Skeletal muscle tissue (tissue), 4 donors: ENCODE measurements around the gene PGAP3. TPM values are rescaled to one million over a fixed set of nuclear protein-coding genes. Genes with fewer than 3 reads are reported as not detected.

Experiments used
- H3K27ac ChIP-seq: one replicate; pipeline ENCODE4 v1.7.0; 2013; ENCODE audit warnings: mild to moderate bottlenecking, low read depth, low read length, inconsistent platforms
- H3K27me3 ChIP-seq, 3 donors: one replicate each; pipeline ENCODE4 v1.7.0; 2013; ENCODE audit warnings: low read length in 3 of 3; ENCODE audit not compliant: control insufficient read depth in 3 of 3, insufficient read depth in 3 of 3
- H3K36me3 ChIP-seq, 3 donors: one replicate each; pipeline ENCODE4 v1.7.0; 2013; ENCODE audit warnings: low read length in 3 of 3; ENCODE audit not compliant: control insufficient read depth in 3 of 3, insufficient read depth in 3 of 3
- H3K4me1 ChIP-seq, 3 donors: one replicate each; pipeline ENCODE4 v1.7.0; 2013; ENCODE audit warnings: low read length in 3 of 3, mild to moderate bottlenecking in 3 of 3; ENCODE audit not compliant: control insufficient read depth in 3 of 3, insufficient read depth in 3 of 3
- H3K4me3 ChIP-seq, 3 donors: one replicate each; pipeline ENCODE4 v1.7.0; 2013; ENCODE audit warnings: low read length in 3 of 3
- H3K9ac ChIP-seq, 3 donors: one replicate each; pipeline ENCODE4 v1.7.0; 2013; ENCODE audit warnings: low read length in 3 of 3, mild to moderate bottlenecking in 3 of 3, moderate library complexity in 2 of 3, low read depth in 1 of 3
- H3K9me3 ChIP-seq, 3 donors: one replicate each; pipeline ENCODE4 v1.7.0; 2013; ENCODE audit warnings: low read length in 3 of 3; ENCODE audit not compliant: control insufficient read depth in 3 of 3
- total RNA-seq: library from RNA; depleted of rRNA; stranded (reverse); fragments of >200 nt; gene quantifications from one replicate; pipeline ENCODE4 v1.2.3, GENCODE V29; 2014
- donor health status: Osteomylitis.

Gene PGAP3
- total RNA-seq, 1 donor from 2014 or later, result 7.3 TPM

DNA sequence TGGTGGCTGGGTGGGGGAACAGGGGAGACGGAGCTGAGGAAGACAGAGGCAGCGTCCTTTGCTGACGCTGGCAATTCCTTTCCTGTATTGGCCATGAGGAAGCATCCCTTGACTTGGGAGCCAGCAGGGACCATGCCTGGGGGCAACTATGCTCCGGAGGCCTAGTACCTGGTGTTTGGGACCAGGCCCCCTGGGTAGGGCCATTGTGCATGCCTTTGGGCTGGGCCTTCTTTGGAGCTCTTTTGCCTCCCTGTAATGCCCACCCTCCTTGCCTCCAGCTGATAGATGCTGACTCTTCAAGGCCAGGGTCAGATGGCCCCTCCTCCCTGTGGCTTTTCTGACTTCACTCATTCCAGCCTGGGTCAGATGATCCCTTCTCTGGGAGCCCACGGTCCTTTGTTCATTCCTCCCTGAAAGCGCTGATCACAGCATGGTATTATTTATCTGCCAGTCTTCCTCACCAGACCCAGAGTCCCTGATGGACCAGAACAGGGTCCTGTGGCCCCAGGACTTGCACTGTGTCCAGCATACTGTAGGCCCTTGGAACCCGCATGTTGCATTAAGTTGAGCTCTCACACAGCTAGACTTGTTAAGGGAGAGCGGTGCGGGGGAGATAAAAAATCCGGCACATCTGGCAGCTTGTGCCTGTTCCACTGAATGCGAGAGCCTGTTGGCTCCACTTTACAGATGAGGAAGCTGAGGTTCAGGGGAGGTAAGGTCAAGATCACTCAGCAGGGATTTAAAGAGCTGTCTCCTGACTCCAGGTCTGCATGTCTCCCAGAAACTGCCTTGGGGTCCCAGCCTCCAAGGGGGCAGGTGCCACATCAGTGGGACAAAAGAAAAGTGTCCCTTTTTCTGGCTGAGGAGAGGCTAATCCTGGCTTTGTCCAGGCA is 48.0 kb downstream of the PGAP3 start:
- H3K4me1 ChIP-seq, result peaks cover 38 to 90% (median 62%) of the 10 kb centered on the region in 3 donors

DNA sequence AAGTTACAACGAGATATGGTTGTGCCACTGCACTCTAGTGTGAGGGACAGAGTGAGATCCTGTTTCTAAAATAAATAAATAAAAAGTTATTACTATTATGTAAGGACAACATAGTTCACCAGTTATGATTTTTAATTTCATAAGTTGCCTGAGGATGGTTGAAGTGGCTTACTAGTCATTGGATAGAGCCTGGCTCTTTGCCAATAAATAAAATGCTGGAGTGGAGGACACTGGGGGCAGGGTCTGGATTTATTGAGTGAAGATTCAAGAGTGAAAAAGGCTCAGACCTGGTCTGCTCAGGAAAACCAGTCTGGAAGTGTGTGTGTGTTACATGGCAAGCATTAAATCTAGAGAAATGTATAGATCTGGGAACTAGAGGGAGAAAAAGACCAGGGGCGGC is 48.8 kb downstream of the PGAP3 start:
- peaks cover 38 to 93% (median 63%) of the 10 kb centered on the region in 3 donors for H3K4me1 ChIP-seq
- H3K27me3 ChIP-seq, result no peaks in the 10 kb centered on the region
- no peak overlapping the region for H3K27ac ChIP-seq
- H3K4me3 ChIP-seq, result no peak overlapping the region
- H3K9me3 ChIP-seq, result no peaks in the 10 kb centered on the region
- H3K36me3 ChIP-seq, result peaks cover 0 to 2% (median 2%) of the 10 kb centered on the region in 3 donors
- H3K9ac ChIP-seq, result peak overlapping the region in 1 of 3 donors; percentile 57

More for the DNA sequence above, 48.0 kb downstream of the PGAP3 start:
- Histone ChIP-seq H3K4me3 (no peak overlapping the region), H3K27ac (no peak overlapping the region), H3K36me3 (peaks cover 0 to 2% (median 2%) of the 10 kb centered on the region in 3 donors), H3K9ac (peak overlapping the region in 2 of 3 donors; percentile 14 to 57), H3K9me3 (no peaks in the 10 kb centered on the region), H3K27me3 (no peaks in the 10 kb centered on the region)

DNA sequence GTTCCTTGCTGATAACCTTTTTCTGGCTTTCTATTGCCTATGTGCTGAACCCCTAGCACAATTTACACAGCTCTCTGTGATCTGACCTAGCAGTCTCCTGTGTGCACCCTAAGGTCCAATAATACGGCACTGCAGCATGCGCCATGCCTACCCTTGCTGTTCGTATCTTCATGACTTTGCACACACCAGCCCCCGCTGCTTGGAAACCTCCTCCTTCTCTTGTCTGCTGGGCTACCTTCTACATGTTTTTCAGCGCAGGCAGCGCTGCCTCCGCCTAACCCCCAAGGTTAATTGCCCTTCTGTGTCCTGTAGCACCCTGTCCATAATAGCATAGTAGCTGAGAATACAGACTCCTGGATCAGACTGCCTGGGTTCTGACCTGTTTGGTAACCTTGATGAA is 49.5 kb downstream of the PGAP3 start:
- Histone ChIP-seq H3K36me3 (peaks cover 0 to 2% (median 2%) of the 10 kb centered on the region in 3 donors), H3K9ac (peak overlapping the region; percentile 95 to 97 (median 97)), H3K27me3 (no peaks in the 10 kb centered on the region), H3K9me3 (no peaks in the 10 kb centered on the region), H3K4me1 (peaks cover 38 to 86% (median 63%) of the 10 kb centered on the region in 3 donors), H3K4me3 (peak overlapping the region; percentile 89 to 95 (median 94)), H3K27ac (no peak overlapping the region)

DNA sequence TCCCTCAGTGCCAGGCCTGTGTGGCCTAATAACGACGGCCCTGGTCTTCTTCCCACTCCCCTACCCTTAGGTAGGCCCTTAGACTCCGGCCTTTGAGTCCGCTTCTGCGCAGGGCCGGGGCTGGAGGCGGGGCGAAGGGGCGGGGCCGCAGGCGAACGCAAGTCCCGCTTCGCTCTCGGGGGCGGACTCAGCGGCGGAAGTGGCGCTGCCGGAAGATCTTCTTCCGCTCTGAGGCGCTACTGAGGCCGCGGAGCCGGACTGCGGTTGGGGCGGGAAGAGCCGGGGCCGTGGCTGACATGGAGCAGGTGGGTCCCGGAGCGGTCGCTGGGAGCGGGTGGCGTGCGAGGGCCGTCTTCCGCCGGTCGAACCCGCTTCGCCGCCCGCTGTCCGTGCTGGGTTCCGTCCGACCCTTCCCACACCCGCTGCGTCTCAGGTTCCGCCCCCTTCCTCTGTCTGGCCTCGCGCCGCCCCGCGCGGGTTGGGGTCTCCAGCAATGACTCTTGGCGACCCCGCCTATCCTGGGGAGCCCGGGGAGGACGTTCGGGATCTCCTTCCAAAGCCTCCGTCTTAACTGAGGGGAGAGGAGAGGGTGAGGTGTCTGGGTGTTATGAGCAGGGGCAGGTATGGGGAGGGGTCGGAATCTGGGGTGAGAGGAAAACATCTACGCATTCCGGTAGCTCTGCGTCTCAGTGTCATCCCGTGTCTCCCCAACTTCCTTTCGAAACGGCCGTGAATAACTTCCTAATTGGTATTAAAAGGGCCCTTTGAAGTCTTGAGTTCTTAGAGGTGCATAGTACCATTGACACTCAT is 50.7 kb downstream of the PGAP3 start, which contains the start of gene STARD3:
Gene STARD3, plus strand, starts transcription at position 218 of the 810 bp plus-strand sequence. CDS start 16,388 bp downstream, outside the sequence.
- Histone ChIP-seq H3K9ac (peak within 1 kb of the TSS; percentile 95 to 97 (median 97)), H3K36me3 (peaks cover 0 to 2% (median 2%) of the 10 kb centered on the region in 3 donors), H3K9me3 (no peaks in the 10 kb centered on the region), H3K27me3 (peaks cover 0 to 6% (median 2%) of the 10 kb centered on the region in 3 donors), H3K4me1 (peaks cover 34 to 74% (median 53%) of the 10 kb centered on the region in 3 donors), H3K27ac (peak within 1 kb of the TSS; percentile 93), H3K4me3 (peak within 1 kb of the TSS; percentile 89 to 95 (median 94))

DNA sequence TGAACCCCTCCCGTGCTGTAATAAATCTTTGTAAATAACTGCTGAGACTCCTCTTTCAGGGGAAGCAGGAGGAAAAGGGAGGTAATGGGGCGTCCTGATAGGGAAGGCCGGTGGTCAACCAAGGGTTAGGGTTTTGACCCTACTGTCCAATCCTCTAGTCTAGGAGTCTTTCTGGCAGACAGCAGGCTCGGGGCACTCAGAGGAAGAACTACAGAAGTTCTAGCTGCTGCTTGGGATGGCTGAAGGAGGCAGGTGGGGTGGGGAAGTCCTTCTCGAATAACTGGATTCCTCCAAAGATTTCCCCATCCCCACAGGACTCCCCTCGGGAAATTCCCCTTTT is 51.3 kb downstream of the PGAP3 start:
- Histone ChIP-seq H3K27ac (peak overlapping the region; percentile 93), H3K4me1 (peaks cover 30 to 69% (median 47%) of the 10 kb centered on the region in 3 donors), H3K9me3 (no peaks in the 10 kb centered on the region), H3K9ac (peak overlapping the region; percentile 95 to 97 (median 97)), H3K27me3 (peaks cover 0 to 12% (median 7%) of the 10 kb centered on the region in 3 donors), H3K4me3 (peak overlapping the region; percentile 89 to 95 (median 94)), H3K36me3 (peaks cover 0 to 2% (median 0%) of the 10 kb centered on the region in 3 donors)

DNA sequence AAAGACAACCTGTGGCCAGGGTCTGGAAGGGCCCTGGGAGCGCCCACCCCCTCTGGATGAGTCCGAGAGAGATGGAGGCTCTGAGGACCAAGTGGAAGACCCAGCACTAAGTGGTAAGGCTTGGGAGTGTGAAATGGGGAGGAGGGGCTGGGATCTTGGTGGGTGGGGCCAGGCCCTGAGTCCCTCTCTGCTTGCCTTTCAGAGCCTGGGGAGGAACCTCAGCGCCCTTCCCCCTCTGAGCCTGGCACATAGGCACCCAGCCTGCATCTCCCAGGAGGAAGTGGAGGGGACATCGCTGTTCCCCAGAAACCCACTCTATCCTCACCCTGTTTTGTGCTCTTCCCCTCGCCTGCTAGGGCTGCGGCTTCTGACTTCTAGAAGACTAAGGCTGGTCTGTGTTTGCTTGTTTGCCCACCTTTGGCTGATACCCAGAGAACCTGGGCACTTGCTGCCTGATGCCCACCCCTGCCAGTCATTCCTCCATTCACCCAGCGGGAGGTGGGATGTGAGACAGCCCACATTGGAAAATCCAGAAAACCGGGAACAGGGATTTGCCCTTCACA is 52.2 kb downstream of the PGAP3 start:
- H3K36me3 ChIP-seq, result peaks cover 0 to 2% (median 0%) of the 10 kb centered on the region in 3 donors
- H3K9me3 ChIP-seq, result no peaks in the 10 kb centered on the region
- peaks cover 30 to 60% (median 42%) of the 10 kb centered on the region in 3 donors for H3K4me1 ChIP-seq
- H3K27me3 ChIP-seq, result peaks cover 0 to 17% (median 14%) of the 10 kb centered on the region in 3 donors
- H3K9ac ChIP-seq, result peak overlapping the region in 1 of 3 donors; percentile 97
- H3K27ac ChIP-seq, result peak overlapping the region; percentile 93
- H3K4me3 ChIP-seq, result peak overlapping the region in 1 of 3 donors; percentile 95

DNA sequence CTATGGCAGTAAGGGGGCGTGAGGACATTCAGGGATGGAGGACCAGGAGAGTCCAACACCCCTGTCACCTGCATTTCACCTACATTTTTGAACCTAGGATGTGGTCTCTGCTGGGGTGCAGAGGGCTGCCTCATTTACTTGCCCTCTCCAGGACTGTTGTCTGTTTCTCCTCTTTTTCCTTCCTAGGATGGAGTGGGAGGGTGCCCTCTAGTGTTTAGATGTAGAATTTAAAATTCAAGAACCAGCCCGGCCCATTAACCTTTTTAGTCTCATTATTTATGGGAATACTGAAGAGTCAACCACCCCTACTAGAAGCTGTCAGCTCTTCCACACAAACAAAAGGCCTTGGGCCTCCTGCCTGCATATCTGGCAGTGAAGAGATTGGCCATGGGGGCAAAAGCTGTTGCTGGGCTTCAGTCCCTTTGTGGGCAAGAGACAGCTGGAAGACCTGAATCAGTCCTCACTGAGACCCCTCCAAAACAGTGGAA is 53.4 kb downstream of the PGAP3 start:
- no peaks in the 10 kb centered on the region for H3K9me3 ChIP-seq
- H3K27ac ChIP-seq, result no peak overlapping the region
- H3K4me1 ChIP-seq, result peaks cover 26 to 48% (median 31%) of the 10 kb centered on the region in 3 donors
- H3K4me3 ChIP-seq, result no peak overlapping the region
- peaks cover 6 to 27% (median 24%) of the 10 kb centered on the region in 3 donors for H3K27me3 ChIP-seq
- peak overlapping the region in 1 of 3 donors; percentile 16 for H3K9ac ChIP-seq
- peaks cover 0 to 2% (median 0%) of the 10 kb centered on the region in 3 donors for H3K36me3 ChIP-seq

DNA sequence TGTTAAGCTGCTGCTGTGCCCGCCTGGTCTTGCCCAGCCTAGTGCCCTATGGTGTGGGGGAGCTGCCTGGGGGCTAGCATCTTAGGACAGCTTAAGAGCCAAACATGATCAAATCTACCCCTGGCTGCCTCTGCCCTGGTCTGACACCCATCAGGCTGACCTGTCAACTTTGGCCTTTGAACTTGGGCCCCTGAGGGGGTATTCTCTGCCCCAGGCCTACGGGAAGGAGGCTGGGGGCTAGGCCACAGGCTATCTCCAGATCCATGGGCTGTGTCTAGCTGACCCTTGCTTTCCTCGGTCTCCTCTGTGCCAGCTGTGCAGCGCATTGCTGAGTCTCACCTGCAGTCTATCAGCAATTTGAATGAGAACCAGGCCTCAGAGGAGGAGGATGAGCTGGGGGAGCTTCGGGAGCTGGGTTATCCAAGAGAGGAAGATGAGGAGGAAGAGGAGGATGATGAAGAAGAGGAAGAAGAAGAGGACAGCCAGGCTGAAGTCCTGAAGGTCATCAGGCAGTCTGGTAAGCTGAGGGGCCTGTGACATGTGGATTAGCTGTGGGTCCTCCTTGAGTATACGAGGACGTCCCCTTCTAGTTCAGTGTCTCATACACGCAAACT is 54.2 kb downstream of the PGAP3 start:
- H3K36me3 ChIP-seq, result peaks cover 0 to 2% (median 0%) of the 10 kb centered on the region in 3 donors
- H3K27me3 ChIP-seq, result peaks cover 6 to 34% (median 30%) of the 10 kb centered on the region in 3 donors
- no peaks in the 10 kb centered on the region for H3K9me3 ChIP-seq
- H3K9ac ChIP-seq, result no peak overlapping the region
- H3K27ac ChIP-seq, result no peak overlapping the region
- H3K4me1 ChIP-seq, result peaks cover 20 to 42% (median 26%) of the 10 kb centered on the region in 3 donors
- no peak overlapping the region for H3K4me3 ChIP-seq
